HCT116 (cell line): ENCODE measurements around the gene GNA15. TPM values are rescaled to one million over a fixed set of nuclear protein-coding genes. Genes with fewer than 3 reads are reported as not detected.

Experiments
- ATAC-seq: fragments of 200-7000 bp; cut with Tn5 transposase; 2 replicates; pipeline ENCODE4 v1.9.1; 2020; ENCODE audit warnings: mild to moderate bottlenecking, moderate library complexity
- BruUV-seq: library from RNA; stranded (reverse); fragments of 400-500 nt; replicated peaks from 2 replicates; lab custom pipeline; 2021; lab: Mats Ljungman, UMichigan
- CTCF ChIA-PET: fragments of 300-600 bp; sonication (Branson Sonifier 250); formaldehyde crosslinking; loops from one replicate; lab custom pipeline; 2021; ENCODE audit warnings: antibody characterized with exemption; lab: Charles Lee
- POLR2A ChIA-PET: fragments of 300-600, 350-600 bp; sonication (Branson Sonifier 250); formaldehyde crosslinking; loops from one replicate; lab custom pipeline; 2021; ENCODE audit warnings: antibody characterized with exemption; lab: Charles Lee
- RAD21 ChIA-PET, 2 experiments: fragments of 300-600 bp; sonication (Branson Sonifier 250); formaldehyde crosslinking; loops; one replicate each; lab custom pipeline; 2023; ENCODE audit warnings: low total read pairs in 2 of 2; ENCODE audit not compliant: uncharacterized antibody in 2 of 2, unreplicated experiment in 2 of 2, low non-redundant PET in 1 of 2; lab: Charles Lee
- DNase-seq: peaks from one replicate; pipeline ENCODE4 v3.0.0-alpha.2; 2010; ENCODE audit warnings: low read depth, low spot score
- H2AFZ ChIP-seq: fragments of 200-600 bp; shearing (Covaris generic), sonication (generic); 2 replicates; pipeline ENCODE4 v1.6.1; 2017; ENCODE audit warnings: low read depth, mixed run types, mixed read lengths, antibody characterized with exemption, low read length; ENCODE audit not compliant: poor library complexity, severe bottlenecking
- H3K27ac ChIP-seq: 2 replicates; pipeline ENCODE4 v1.5.1; 2012; ENCODE audit warnings: low read depth, low read length
- H3K27me3 ChIP-seq: fragments of 200-600 bp; sonication (generic); 2 replicates; pipeline ENCODE4 v1.6.1; 2016; ENCODE audit warnings: mixed run types, low read length, mixed read lengths; ENCODE audit not compliant: insufficient read depth
- H3K36me3 ChIP-seq, 2 experiments: fragments of 200-500 bp in 1 of 2; fragments of 200-600 bp in 1 of 2; sonication (Bioruptor generic) in 1 of 2; sonication (generic) in 1 of 2; 2 replicates each; pipeline versions ENCODE4 v1.5.1 to v1.6.1; 2014 to 2016; ENCODE audit warnings: low read length in 2 of 2, inconsistent platforms in 1 of 2, mixed read lengths in 1 of 2, mixed run types in 1 of 2; ENCODE audit not compliant: insufficient read depth in 2 of 2, control insufficient read depth in 1 of 2
- H3K4me1 ChIP-seq, 2 experiments: fragments of 200-600 bp in 1 of 2; sonication (generic) in 1 of 2; 2 replicates each; pipeline versions ENCODE4 v1.5.1 to v1.6.1; 2012 to 2017; ENCODE audit warnings: low read length in 2 of 2, inconsistent platforms in 1 of 2, mild to moderate bottlenecking in 1 of 2, mixed read lengths in 1 of 2, mixed run types in 1 of 2, moderate library complexity in 1 of 2; ENCODE audit not compliant: insufficient read depth in 2 of 2, control insufficient read depth in 1 of 2
- H3K4me2 ChIP-seq: fragments of 200-600 bp; sonication (generic); 2 replicates; pipeline ENCODE4 v1.6.1; 2017; ENCODE audit warnings: mixed run types, low read length, mixed read lengths
- H3K4me3 ChIP-seq, 2 experiments: fragments of 200-600 bp in 1 of 2; sonication (generic) in 1 of 2; replicated peaks in 1 of 2; 2 replicates each; pipeline ENCODE4 v1.5.1; 2011 to 2016; ENCODE audit warnings: low read length in 2 of 2, control low read depth in 1 of 2, low read depth in 1 of 2, mild to moderate bottlenecking in 1 of 2, mixed read lengths in 1 of 2, mixed run types in 1 of 2
- H3K79me2 ChIP-seq: fragments of 200-600 bp; sonication (generic); 2 replicates; pipeline ENCODE4 v1.6.1; 2017; ENCODE audit warnings: mild to moderate bottlenecking, mixed run types, low read length, moderate library complexity, mixed read lengths; ENCODE audit not compliant: insufficient read depth
- H3K9ac ChIP-seq: fragments of 200-600 bp; sonication (generic); 2 replicates; pipeline ENCODE4 v1.6.1; 2016; ENCODE audit warnings: low read length, mixed read lengths
- H3K9me2 ChIP-seq: fragments of 200-600 bp; sonication (generic), shearing (Covaris generic); 2 replicates; pipeline ENCODE4 v1.6.1; 2017; ENCODE audit warnings: mixed run types, mild to moderate bottlenecking, moderate library complexity; ENCODE audit not compliant: insufficient read depth
- H3K9me3 ChIP-seq, 2 experiments: fragments of 200-500 bp in 1 of 2; fragments of 200-600 bp in 1 of 2; sonication (Bioruptor generic) in 1 of 2; sonication (generic) in 1 of 2; 2 replicates each; pipeline ENCODE4 v1.6.1; 2014 to 2017; ENCODE audit warnings: low read length in 2 of 2, mixed read lengths in 2 of 2, inconsistent platforms in 1 of 2, low read depth in 1 of 2, mild to moderate bottlenecking in 1 of 2, mixed run types in 1 of 2, moderate library complexity in 1 of 2; ENCODE audit not compliant: control insufficient read depth in 1 of 2, insufficient read depth in 1 of 2
- H4K20me1 ChIP-seq: fragments of 200-600 bp; sonication (generic), shearing (Covaris generic); 2 replicates; pipeline ENCODE4 v1.6.1; 2017; ENCODE audit warnings: mixed run types, mild to moderate bottlenecking, moderate library complexity; ENCODE audit not compliant: insufficient read depth
- CBX3 ChIP-seq: IDR thresholded peaks from 2 replicates; pipeline ENCODE4 v1.6.1; 2012; ENCODE audit warnings: low read depth
- EGR1 ChIP-seq: IDR thresholded peaks from 2 replicates; pipeline ENCODE4 v1.6.1; 2012; ENCODE audit warnings: low read depth
- EZH2 ChIP-seq: fragments of 200-600 bp; sonication (generic); IDR thresholded peaks from 2 replicates; pipeline ENCODE4 v1.6.1; 2017; ENCODE audit warnings: antibody characterized with exemption, mixed run types
- FOSL1 ChIP-seq: IDR thresholded peaks from 2 replicates; pipeline ENCODE4 v1.6.1; 2012; ENCODE audit warnings: low read depth
- JUND ChIP-seq: IDR thresholded peaks from 2 replicates; pipeline ENCODE4 v1.6.1; 2012
- POLR2A ChIP-seq: IDR thresholded peaks from 2 replicates; pipeline ENCODE4 v1.7.0; 2011; ENCODE audit warnings: borderline replicate concordance; ENCODE audit not compliant: insufficient read depth, insufficient read length; ENCODE audit errors: extremely low read depth
- POLR2AphosphoS5 ChIP-seq: IDR thresholded peaks from 2 replicates; pipeline ENCODE4 v1.6.1; 2011; ENCODE audit warnings: mild to moderate bottlenecking, low read depth, low read length, moderate library complexity
- SP1 ChIP-seq: IDR thresholded peaks from 2 replicates; pipeline ENCODE4 v1.6.1; 2012; ENCODE audit warnings: low read depth
- SRF ChIP-seq: IDR thresholded peaks from 2 replicates; pipeline ENCODE4 v1.6.1; 2012; ENCODE audit warnings: low read depth
- ZFX ChIP-seq: fragments of 450-650 bp; IDR thresholded peaks from 2 replicates; pipeline ENCODE4 v1.6.1; 2017
- intact Hi-C: fragments of 100-400 bp; cut with micrococcal nuclease; formaldehyde crosslinking; loops from 2 replicates; pipeline ENCODE4 v1.10.0; 2022
- total RNA-seq: library from RNA; stranded (reverse); gene quantifications from one replicate; pipeline ENCODE4 v1.2.1, GENCODE V29; 2021; ENCODE audit not compliant: unreplicated experiment
- TF ChIP-seq, protein P1 (sequence below): IDR thresholded peaks from 2 replicates; pipeline ENCODE4 v1.6.1; 2012; ENCODE audit warnings: low read depth

Gene GNA15
- total RNA-seq, 1 experiment from 2014 or later = 1.5 TPM

DNA sequence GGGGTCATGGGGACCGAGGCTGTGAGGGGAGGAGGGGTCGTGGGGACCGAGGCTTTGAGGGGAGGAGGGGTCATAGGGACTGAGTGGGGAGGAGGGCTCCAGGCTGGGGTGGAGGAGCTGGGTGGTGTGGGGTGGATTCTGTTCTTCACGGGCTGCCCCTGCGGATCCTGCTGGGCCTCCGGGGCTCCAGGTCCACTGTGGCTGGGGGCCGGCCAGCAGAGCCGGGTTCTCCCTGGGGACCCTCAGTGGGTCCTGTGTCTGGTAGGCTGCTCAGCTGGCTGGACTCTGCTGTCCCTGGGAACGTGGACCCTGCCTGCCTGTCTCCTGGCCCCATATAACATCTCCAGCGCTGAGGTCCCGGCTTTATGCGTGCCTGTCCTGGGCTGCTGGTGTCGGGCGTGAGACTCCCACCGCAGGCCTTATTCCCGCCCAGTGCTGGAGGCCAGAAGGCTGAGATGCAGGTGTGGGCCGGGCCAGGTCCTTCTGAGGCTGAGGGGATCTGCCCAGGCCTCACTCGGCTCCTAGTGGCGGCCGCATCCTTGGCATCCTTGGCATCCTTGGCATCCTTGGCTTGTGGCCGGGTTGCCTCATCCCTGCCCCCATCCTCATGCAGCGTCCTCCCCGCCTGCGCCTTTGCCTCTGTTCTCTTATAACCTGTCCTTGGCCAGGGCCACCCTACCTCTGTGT, 19.8 kb upstream of the GNA15 start:
- POLR2A ChIA-PET = no interaction called here
- CTCF ChIA-PET = interaction anchor here (1.0 kb wide), 1 partner anchor 12 kb away, joined by 3 read pairs; no protein-coding TSS in a partner anchor

More for the DNA sequence above, 19.8 kb upstream of the GNA15 start:
- no peak for TF ChIP-seq SP1
- TF ChIP-seq POLR2AphosphoS5 = no peak
- no peak for TF ChIP-seq EZH2
- no peak for TF ChIP-seq SRF
- no peak for TF ChIP-seq FOSL1
- TF ChIP-seq JUND = no peak
- no peak for TF ChIP-seq EGR1
- no peak for TF ChIP-seq CBX3
- no peak for TF ChIP-seq POLR2A
- TF ChIP-seq ZFX = no peak
- TF ChIP-seq, protein P1, sequence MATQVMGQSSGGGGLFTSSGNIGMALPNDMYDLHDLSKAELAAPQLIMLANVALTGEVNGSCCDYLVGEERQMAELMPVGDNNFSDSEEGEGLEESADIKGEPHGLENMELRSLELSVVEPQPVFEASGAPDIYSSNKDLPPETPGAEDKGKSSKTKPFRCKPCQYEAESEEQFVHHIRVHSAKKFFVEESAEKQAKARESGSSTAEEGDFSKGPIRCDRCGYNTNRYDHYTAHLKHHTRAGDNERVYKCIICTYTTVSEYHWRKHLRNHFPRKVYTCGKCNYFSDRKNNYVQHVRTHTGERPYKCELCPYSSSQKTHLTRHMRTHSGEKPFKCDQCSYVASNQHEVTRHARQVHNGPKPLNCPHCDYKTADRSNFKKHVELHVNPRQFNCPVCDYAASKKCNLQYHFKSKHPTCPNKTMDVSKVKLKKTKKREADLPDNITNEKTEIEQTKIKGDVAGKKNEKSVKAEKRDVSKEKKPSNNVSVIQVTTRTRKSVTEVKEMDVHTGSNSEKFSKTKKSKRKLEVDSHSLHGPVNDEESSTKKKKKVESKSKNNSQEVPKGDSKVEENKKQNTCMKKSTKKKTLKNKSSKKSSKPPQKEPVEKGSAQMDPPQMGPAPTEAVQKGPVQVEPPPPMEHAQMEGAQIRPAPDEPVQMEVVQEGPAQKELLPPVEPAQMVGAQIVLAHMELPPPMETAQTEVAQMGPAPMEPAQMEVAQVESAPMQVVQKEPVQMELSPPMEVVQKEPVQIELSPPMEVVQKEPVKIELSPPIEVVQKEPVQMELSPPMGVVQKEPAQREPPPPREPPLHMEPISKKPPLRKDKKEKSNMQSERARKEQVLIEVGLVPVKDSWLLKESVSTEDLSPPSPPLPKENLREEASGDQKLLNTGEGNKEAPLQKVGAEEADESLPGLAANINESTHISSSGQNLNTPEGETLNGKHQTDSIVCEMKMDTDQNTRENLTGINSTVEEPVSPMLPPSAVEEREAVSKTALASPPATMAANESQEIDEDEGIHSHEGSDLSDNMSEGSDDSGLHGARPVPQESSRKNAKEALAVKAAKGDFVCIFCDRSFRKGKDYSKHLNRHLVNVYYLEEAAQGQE = no peak
- TF ChIP-seq, all 23 proteins: peak for 0
- no peak for DNase-seq
- H3K36me3 ChIP-seq = no peaks in the 10 kb centered on the region; a peak in 1 of 4 replicates
- H3K9ac ChIP-seq = no peak overlapping the region
- RAD21 ChIA-PET = no interaction called here
- no peak overlapping the region for H2AFZ ChIP-seq
- H3K4me1 ChIP-seq = peaks cover 0 to 3% of the 10 kb centered on the region in 2 experiments; a peak in 2 of 4 replicates
- H3K9me2 ChIP-seq = no peaks in the 10 kb centered on the region
- intact Hi-C loops = no loop called here
- peak; percentile 37; the same call in 1 of the 2 replicates for ATAC-seq
- no peaks in the 10 kb centered on the region for H3K9me3 ChIP-seq
- H3K4me3 ChIP-seq = no peak overlapping the region
- peaks cover 22% of the 10 kb centered on the region; the same call in 1 of the 2 replicates for H3K79me2 ChIP-seq
- H3K4me2 ChIP-seq = no peak overlapping the region
- no peaks in the 10 kb centered on the region for H3K27me3 ChIP-seq
- BruUV-seq = no TSS peak
- H3K27ac ChIP-seq = no peak overlapping the region
- H4K20me1 ChIP-seq = no peaks in the 10 kb centered on the region
